Amygdala (tissue), 56 donors: Measurements from ENCODE around the gene PARD6G.

ENCODE experiments used
- DNase-seq, 56 donors: peaks; one replicate each; lab custom pipeline; 2025; lab: John Stamatoyannopoulos, UW

Gene PARD6G

DNA sequence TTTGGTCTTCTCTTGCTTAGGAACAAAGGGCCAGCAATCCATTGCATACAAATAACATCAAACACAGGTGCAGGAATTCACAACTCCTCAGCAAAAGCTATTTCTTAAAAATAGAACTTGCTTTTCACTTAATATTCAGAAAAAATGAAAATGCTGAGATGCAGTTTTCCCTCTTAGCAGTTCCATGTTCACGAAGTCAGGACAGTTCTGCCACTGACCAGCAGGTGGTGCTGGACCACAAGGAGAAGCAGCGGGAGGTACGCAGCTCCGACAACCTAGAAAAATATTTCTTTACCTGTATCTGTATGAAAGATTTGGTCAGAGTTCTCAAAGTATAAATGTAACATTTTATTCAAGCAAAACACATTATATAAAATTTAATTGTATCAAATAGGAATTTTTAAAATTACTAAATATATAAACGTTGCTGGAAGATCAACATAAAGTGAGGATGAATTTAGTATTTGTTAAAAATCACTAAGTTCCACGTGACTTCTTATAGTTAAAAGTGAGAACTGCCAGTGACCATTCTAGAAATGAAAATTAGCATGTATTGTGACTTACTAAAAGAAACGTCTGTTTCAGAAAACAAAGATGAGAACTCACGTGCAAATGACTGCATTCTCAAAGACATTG lies 89.5 kb downstream of the PARD6G start:
- peak in 45 of 56 donors; percentile 10 to 88 (median 57) for DNase-seq

DNA sequence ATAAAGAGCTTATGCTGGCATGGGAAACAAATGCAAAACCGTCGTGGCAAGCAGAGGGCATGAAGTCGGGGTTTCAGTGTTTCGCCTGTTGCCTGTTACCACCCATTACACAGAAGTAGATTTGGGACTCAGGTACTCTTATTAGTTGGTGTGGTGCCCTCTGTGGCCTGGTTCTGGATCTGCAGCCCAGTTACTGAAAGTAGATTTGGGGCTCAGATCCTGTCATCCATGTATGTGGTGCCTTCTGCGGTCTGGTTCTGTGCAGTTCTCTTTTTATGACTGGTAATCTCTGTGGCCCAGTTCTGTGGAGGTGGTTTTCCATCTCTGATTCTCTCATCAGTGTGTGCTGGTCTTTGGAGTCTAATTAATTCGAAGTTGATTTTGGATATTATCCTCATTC lies 93.0 kb downstream of the PARD6G start:
- no peak for DNase-seq

DNA sequence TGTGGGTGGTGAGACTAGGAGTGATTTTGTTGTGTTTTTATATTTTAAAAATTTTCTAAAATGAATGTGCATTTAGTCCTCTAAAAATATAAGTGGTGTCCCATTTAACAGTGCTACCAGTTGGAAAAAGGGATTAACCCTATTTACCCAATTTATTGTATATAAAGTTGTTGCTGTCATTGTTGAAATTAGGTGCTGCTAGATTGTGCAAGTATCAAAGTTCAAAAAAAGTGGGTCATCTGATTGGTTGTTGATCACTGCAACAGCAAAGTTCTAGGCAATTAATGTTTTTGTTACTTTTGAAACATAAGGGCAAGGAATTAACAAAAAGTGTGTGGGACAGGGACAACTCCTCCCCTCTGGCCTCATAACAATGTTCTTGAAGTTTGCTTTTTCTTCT lies 97.6 kb downstream of the PARD6G start:
- DNase-seq, result no peak

DNA sequence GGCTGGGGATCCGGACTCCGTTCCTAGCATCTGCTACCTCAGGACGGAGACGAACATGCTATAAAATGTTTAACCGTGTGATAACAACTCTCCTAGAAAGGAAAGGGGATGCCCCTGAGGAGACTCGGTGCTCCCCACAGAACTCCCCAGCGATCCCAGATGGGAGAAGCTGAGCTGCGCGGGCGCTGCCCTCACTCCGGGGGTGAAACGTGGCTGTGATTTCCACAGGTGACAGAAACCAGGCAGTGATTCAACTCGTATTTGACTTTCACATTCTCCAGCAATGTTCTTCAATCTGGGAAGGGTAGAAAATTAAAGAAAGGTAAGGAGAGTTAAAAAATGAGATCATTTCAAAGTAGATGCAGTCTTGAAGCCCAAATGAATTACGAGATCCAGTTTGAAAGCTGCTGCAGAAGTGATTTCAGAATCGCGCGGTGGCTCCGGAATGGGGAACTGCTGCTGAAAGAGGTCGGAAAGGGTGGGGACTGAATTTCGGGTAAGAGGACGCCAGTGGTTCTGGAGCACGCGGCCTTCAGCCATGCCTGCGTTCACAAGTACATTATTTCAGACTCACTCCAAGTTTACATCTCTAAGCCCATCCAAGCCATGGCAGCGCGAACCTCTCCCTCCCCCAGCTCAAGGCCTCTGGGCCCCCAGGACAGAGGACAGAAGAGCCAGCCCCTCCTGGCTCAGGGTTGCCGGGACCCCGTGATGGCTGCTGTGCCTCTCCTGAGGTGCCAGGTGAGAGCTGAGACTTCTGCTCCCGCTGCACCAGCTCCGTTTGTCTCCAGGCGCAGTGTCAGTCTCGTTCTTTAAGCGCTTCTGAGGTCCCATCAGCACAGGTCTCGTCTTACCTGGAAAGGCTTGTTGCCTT lies 98.8 kb downstream of the PARD6G start:
- no peak for DNase-seq

GRCh38 chr18:80147418-80148325 lies 99.6 kb downstream of the PARD6G start:
- peak in 55 of 56 donors; percentile 10 to 94 (median 78) for DNase-seq

DNA sequence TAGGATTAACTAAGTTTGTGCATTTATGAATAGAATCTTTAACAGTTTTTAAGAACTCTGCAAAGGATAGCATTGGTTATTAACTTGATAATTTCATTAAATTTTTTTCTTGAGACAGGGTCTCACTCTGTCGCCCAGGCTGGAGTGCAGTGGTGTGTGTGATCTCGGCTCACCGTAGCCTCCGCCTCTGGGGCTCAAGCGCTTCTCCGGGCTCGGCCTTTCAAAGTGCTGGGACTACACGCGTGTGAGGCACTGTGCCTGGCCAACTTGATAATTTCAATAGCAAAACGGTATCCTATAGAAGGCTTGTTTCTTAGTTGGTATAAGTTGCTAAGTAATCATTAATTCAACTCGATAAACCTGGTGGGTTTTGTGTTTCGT lies 100.3 kb downstream of the PARD6G start:
- DNase-seq, result no peak

DNA sequence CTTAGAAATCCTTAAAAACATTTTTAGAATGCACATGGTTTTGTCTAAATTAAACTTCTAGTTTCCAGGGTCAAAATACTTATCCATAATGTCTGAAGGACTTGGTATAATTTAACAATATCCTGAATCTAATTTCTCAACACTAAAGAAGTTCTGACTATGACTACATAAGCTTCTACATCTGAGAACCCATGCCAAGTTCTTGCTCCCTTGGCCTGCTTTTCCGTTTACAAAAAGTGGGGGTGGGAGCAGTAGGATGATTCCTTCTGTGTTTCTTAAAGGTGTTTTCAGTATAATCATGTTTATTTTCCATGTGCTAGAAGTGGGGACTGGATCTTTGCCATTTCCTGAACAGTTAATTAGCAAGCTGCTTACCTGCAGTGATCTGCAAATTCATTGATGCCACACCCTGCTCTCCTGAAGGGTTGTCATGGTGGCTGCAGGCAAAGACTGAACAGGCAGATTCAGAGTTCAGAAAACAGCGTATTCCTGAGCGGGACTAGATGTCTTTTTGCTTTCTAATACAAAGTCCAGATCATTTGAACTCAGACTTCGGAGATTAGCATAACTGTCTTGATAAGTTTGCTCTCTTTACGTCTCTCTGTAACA lies 102.0 kb downstream of the PARD6G start:
- no peak for DNase-seq

- no peak for DNase-seq
Observed at GRCh38 chr18:80143881-80144280, 103.4 kb downstream of the PARD6G start.

DNA sequence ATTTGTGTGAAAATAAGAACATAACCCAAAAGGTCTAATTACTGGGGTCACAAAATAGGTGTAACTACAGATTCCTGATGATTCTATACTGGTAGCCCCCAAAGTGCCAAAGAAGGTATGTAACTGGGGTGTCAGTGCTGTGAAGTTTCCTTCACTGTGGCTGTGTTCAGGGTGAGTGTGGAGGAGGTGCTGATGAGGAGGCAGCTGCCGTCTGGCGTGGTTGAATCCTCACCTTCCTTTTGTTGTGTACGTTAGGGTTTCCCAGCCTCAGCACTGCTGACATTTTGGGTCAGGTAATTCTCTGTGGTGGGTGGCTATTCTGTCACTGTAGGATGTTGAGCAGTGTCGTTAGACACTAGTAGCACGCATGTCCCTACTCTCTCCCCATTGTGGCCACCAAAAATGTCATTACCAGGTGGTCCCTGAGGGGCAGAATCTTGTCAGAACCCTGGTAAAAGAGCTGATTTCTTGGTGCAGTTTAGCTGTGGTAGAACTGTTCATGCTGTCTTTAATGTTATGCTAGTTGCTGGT lies 106.8 kb downstream of the PARD6G start:
- DNase-seq, result no peak

DNA sequence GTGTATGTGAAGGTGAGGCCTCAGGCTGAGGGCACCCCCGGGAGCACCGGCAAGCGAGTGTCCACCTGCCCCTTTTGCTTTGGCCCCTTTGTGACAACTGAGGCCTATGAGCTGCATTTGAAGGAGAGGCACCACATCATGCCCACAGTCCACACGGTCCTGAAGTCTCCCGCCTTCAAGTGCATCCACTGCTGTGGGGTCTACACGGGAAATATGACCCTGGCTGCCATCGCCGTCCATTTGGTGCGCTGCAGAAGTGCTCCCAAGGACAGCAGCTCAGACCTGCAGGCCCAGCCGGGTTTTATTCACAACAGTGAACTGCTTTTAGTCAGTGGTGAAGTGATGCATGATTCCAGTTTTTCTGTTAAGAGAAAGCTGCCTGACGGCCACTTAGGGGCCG lies 109.3 kb downstream of the PARD6G start:
- DNase-seq, result no peak

DNA sequence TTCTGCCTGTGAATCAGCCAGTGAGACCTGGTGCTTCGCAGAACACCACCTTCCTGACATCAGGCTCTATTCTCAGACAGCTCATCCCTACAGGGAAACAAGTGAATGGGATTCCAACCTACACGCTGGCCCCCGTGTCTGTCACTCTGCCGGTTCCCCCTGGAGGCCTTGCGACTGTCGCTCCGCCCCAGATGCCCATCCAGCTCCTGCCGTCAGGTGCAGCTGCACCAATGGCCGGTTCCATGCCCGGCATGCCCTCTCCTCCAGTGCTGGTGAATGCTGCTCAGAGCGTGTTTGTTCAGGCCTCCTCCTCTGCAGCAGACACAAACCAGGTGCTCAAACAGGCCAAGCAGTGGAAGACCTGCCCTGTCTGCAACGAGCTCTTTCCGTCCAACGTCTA lies 110.2 kb downstream of the PARD6G start:
- DNase-seq, result no peak

DNA sequence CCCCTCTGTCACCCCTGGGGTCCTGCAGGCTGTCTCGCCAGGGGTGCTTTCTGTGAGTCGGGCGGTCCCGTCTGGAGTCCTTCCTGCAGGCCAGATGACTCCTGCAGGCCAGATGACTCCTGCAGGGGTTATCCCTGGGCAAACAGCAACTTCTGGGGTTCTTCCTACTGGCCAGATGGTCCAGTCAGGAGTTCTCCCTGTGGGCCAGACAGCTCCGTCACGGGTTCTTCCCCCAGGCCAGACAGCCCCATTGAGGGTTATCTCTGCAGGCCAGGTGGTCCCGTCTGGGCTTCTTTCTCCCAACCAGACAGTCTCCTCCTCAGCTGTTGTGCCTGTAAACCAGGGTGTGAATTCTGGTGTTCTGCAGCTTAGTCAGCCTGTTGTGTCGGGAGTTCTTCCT lies 110.6 kb downstream of the PARD6G start:
- no peak for DNase-seq

DNA sequence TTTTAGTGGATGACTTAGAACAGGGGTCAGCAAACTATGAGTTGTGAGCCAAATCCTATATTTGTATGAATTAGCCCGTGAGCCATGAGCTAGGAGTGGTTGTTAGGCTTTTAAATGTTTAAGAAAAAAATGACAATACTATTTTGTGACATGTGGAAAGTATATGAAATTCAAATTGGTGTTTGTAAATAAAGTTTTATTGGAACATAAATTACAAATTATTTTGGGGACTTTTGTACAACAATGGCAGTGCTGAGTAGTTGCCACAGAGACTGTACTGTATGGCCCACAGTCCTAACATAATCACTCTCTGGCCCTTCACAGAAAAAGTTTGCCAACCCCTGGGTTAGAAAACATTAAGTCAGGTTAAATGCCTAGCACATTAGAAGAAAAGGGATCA lies 112.2 kb downstream of the PARD6G start:
- no peak for DNase-seq

DNA sequence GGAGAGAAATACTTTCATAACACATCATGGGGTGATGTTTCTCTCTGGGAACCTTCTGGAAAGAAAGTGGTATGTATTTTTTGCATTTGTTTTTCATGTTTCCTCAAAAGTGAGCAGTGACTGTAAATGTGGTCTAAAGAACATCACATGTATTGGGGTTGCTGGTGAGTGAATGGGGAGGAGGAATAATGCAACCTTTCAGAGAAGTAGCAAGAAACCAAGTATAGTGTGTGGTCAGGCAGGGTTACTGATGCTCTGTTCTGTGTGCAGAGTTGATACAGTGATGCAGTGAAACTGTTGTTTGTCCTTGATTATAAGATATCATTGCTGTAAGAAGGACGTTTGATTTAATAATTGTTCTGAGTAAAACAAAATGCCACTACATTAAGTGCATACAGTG lies 114.2 kb downstream of the PARD6G start:
- DNase-seq, result no peak

- DNase-seq, result no peak
Observed at GRCh38 chr18:80132180-80132812, 115.0 kb downstream of the PARD6G start.

DNA sequence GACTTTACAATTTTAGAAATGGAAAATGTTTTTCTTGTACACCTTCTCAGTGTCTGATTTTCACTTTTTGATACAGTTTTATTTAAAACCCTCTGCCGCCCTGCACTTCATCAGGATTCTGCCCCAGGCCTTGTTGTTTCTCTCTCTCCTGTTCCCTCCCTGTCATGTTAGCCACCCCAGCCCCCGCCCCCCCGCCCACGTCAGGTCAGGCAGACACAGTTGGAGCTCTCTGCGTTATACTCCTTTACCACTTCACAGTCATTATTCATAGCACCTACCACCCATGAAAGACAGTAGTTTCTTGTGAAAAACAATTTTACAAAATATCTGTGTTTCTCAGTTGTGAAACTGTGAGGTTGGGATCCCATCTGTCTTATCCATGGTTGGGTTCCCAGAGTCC lies 116.8 kb downstream of the PARD6G start:
- DNase-seq, result no peak

DNA sequence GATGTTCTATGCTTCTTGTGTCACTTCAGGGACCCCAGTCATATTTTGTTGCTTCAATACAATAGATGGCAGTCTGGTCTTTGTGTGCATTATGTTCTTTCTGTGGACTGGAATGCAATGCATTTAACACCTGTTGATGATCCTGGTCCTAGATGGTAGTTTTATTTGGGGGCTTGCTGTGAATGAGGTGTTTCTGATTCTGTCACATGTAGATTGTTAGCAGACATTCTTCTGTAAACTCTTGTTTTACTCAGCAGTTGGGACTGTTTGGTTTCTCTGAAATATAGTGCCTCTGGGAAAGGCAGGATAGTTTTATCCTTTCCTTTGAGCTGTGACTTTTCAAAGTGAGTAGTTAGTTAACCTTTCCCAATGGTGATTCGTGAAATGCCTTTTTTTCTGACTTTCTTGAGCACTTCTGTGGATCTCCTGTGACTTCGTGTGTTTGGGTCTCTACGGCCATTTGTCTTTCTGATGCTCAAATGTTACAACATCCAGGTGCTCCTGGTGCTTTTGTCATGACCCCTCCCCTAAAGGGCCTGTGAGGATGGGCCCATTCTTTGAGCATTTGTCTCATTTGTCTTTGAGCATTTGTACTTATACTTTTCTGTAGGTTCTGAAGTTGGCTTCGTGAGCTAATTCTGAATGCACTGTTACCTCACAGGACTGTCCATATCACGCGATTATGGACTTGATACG lies 117.5 kb downstream of the PARD6G start:
- DNase-seq, result no peak

DNA sequence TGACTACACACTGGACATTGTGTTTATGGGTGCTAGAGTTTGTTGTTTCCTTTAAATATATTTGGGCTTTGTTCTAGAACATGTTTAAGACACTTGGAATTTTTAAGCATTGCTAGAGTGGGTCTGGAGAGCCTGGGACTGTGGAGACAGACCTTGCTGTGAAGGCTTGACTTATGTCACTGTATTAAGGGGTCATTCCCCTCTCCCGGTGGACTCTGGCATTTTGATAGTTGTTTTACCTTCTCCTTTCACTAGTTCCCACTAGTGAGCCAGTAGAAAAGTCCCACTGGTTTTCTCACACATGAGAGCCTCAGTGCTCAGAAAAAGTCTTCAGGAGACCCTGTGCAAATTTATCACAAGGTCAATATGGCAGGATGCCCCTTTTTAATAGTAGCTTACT lies 119.7 kb downstream of the PARD6G start:
- DNase-seq, result no peak

DNA sequence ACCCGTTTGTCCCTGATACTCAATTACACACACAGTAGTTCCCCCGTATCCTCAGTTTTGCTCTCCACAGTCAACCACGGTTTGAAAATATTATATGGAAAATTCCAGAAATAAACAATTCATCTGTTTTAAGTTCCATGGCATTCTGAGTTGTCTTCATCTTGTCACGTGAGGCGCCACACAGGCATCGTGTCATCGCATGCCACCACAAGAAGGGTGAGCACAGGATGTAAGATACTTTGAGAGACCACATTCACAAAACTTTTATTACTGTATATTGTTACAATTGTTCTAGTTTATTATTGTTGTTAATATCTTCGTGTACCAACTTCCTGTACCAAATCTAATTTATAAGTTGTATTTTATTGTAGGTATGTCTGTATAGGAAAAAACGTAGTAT lies 120.5 kb downstream of the PARD6G start:
- DNase-seq, result no peak
